ENCODE measurements around the gene AK4. TPM values are rescaled to one million over a fixed set of nuclear protein-coding genes. Genes with fewer than 3 reads are reported as not detected.
"Not testable (repeated sequence)": the region's sequence is repeated elsewhere in the genome, so short reads cannot be mapped to it uniquely, and the experiment has no call there.

The AK4 gene
- total RNA-seq, 3 donors from 2014 or later (not counting 1 experiment from before 2014, with no cell fraction given) = 0.32 to 1.6 (median 0.75) TPM

DNA sequence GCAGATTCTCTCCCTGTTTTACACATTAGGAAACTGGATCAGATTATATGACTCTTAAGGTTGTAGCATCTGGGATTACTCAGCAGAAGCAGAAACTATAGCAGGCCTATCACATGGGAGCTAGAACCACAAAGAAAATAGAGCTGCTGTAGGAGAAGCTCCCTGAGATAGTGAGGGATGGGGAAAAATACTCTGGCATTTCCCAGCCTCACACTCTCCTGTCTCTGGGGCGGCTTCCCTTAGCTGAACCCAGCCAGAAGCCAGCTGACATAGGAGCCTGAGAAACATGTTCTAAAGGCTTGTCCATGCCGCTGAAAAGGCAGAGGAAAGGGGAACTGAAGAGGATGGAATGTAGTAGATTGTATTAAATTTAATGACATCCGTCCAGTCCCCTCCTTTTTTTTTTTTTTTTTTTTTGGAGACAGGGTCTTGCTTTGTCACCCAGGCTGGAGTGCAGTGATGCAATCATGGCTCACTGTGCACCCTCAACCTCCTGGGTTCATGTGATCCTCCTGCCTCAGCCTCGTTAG, 84.5 kb downstream of the AK4 start:
- H3K27me3 Mint-ChIP-seq (ENCODE audit: low read depth in 2 of 2) = peaks cover 4 to 42% of the 10 kb centered on the region in 2 donors
- Histone ChIP-seq H3K9me3 (ENCODE audit: control insufficient read depth, insufficient read depth, low read length) (no peaks in the 10 kb centered on the region), H3K4me3 (ENCODE audit: low read length) (no peak overlapping the region), H3K36me3 (ENCODE audit: control insufficient read depth, insufficient read depth, low read length) (no peaks in the 10 kb centered on the region), H3K27me3 (ENCODE audit: control insufficient read depth, insufficient read depth, low read length) (peaks cover 2% of the 10 kb centered on the region), H3K4me1 (ENCODE audit: control insufficient read depth, insufficient read depth, low read length) (no peaks in the 10 kb centered on the region), H3K27ac (ENCODE audit: low read length) (no peak overlapping the region)
- intact Hi-C loops (cut with micrococcal nuclease) = no loop called here
- H3K9me3 Mint-ChIP-seq = no peaks in the 10 kb centered on the region
- no peak overlapping the region for H3K27ac Mint-ChIP-seq
- no peak overlapping the region for H3K4me3 Mint-ChIP-seq
- ATAC-seq (no peak), DNase-seq (no peak)
- WGBS (ENCODE audit: insufficient coverage) = 56% methylated on average over 3 of the region's 4 CpGs
- H3K4me1 Mint-ChIP-seq = no peaks in the 10 kb centered on the region
- TF ChIP-seq, protein P1, sequence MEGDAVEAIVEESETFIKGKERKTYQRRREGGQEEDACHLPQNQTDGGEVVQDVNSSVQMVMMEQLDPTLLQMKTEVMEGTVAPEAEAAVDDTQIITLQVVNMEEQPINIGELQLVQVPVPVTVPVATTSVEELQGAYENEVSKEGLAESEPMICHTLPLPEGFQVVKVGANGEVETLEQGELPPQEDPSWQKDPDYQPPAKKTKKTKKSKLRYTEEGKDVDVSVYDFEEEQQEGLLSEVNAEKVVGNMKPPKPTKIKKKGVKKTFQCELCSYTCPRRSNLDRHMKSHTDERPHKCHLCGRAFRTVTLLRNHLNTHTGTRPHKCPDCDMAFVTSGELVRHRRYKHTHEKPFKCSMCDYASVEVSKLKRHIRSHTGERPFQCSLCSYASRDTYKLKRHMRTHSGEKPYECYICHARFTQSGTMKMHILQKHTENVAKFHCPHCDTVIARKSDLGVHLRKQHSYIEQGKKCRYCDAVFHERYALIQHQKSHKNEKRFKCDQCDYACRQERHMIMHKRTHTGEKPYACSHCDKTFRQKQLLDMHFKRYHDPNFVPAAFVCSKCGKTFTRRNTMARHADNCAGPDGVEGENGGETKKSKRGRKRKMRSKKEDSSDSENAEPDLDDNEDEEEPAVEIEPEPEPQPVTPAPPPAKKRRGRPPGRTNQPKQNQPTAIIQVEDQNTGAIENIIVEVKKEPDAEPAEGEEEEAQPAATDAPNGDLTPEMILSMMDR (IDR thresholded peaks at IDR 0.05) = no peak
- peaks cover 12% of the 10 kb centered on the region for H3K36me3 Mint-ChIP-seq

DNA sequence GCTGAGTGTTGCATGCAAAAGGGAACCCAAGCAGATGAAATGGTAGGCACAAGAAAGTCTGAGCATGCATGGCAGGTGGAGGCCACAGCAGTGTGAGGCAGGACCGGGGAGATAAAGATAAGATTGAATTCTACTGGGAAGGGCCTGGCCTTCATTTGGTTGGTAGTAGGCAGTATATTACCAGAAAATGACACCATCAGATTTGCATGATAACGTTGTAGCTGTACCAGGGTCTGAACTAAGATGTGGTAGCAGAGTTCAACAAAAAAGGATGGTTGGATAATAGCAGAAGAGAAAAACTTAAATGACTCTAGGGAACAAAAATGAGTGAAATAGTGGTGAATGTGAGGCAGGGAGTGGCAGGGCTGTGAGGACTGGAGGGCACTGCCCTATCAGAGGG, 85.8 kb downstream of the AK4 start:
- H3K27ac ChIP-seq (ENCODE audit: low read length) = no peak overlapping the region
- peaks cover 2% of the 10 kb centered on the region for H3K27me3 ChIP-seq (ENCODE audit: control insufficient read depth, insufficient read depth, low read length)
- no peaks in the 10 kb centered on the region for H3K9me3 ChIP-seq (ENCODE audit: control insufficient read depth, insufficient read depth, low read length)
- H3K27ac Mint-ChIP-seq = no peak overlapping the region
- no peak overlapping the region for H3K4me3 Mint-ChIP-seq
- DNase-seq = no peak
- no peaks in the 10 kb centered on the region for H3K4me1 ChIP-seq (ENCODE audit: control insufficient read depth, insufficient read depth, low read length)
- H3K4me1 Mint-ChIP-seq = no peaks in the 10 kb centered on the region
- ATAC-seq = no peak
- H3K36me3 Mint-ChIP-seq = peaks cover 12% of the 10 kb centered on the region
- WGBS (ENCODE audit: insufficient coverage) = 62% methylated on average over 2 of the region's 2 CpGs
- H3K4me3 ChIP-seq (ENCODE audit: low read length) = no peak overlapping the region
- H3K27me3 Mint-ChIP-seq (ENCODE audit: low read depth in 2 of 2) = peaks cover 4 to 38% of the 10 kb centered on the region in 2 donors
- H3K9me3 Mint-ChIP-seq = no peaks in the 10 kb centered on the region
- TF ChIP-seq, protein P1 (IDR thresholded peaks at IDR 0.05) = no peak
- intact Hi-C loops (cut with micrococcal nuclease) = no loop called here
- H3K36me3 ChIP-seq (ENCODE audit: control insufficient read depth, insufficient read depth, low read length) = no peaks in the 10 kb centered on the region

DNA sequence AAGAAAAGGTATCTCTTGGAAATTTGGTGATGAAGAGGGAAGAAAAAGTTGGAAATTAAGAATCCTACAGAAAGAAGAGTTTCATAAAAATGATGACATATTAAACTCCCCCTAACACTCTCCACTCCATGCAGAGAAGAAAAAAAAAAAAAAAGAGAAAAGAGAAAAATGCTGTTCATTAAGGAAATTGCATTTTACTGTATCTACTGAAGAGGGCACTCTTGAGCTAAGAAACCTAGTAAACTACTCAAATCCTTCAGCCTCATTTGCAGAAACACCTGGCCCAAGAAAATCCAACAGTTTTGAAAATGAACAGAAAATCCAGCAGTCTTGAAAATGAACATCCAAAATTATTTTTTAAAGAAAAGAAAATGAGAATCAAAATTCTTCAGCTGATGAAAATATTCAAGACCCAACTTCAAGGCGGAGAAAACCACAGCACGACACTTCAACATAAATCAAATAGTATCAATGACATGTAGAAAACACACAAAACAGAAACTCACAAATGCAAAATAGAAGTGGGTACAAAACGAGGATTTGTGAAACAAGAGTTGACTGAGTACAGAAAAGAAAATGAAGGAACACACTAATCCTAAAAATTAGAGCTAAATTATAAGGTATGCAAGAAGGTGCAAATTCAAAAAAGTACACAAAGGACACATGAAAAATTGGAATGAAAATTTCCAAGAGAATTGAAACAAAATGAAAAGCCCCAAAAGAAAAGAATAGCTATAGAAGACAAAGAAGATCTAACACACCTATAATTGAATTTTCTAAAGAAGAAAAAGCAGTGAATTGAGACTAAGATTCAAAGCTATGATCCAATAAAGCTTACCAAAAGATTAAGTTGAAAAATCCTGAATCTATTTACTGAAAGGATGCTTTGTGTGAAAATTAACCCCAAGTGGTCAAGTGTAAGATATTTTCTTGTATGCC, 88.1 kb downstream of the AK4 start:
- 33% methylated on average over 1 of the region's 3 CpGs for WGBS (ENCODE audit: insufficient coverage)
- DNase-seq = peak in 1 of 2 donors; percentile 55
- Histone ChIP-seq H3K4me1 (ENCODE audit: control insufficient read depth, insufficient read depth, low read length) (no peaks in the 10 kb centered on the region), H3K27ac (ENCODE audit: low read length) (no peak overlapping the region), H3K27me3 (ENCODE audit: control insufficient read depth, insufficient read depth, low read length) (peaks cover 2% of the 10 kb centered on the region), H3K9me3 (ENCODE audit: control insufficient read depth, insufficient read depth, low read length) (no peaks in the 10 kb centered on the region), H3K4me3 (ENCODE audit: low read length) (no peak overlapping the region), H3K36me3 (ENCODE audit: control insufficient read depth, insufficient read depth, low read length) (no peaks in the 10 kb centered on the region)
- Mint-ChIP-seq H3K36me3 (peaks cover 12% of the 10 kb centered on the region), H3K27me3 (ENCODE audit: low read depth in 2 of 2) (peaks cover 10 to 36% of the 10 kb centered on the region in 2 donors), H3K27ac (no peak overlapping the region), H3K9me3 (no peaks in the 10 kb centered on the region), H3K4me3 (no peak overlapping the region), H3K4me1 (no peaks in the 10 kb centered on the region)
- ATAC-seq = no peak
- TF ChIP-seq, protein P1 (IDR thresholded peaks at IDR 0.05) = peak; percentile 13
- intact Hi-C loops (cut with micrococcal nuclease) = loop anchor here (2.0 kb wide), 1 partner anchor 451 kb away; no protein-coding TSS in a partner anchor

DNA sequence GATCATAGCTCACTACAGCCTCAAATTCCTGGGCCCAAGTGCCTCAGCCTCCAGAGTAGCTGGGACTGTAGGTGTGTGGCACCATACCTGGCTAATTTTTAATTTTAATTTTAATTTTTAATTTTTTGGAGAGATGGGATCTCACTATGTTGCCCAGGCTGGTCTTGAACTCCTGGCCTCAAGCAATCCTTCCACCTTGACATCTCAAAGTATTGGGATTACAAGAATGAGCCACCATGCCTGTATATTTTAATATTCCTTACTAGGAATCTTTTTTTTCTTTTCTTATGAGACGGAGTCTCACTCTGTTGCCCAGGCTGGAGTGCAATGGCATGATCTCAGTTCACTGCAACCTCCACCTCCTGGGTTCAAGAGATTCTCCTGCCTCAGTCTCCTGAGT, 89.1 kb downstream of the AK4 start:
- not testable (repeated sequence) for H3K4me3 Mint-ChIP-seq; H3K36me3 ChIP-seq (ENCODE audit: control insufficient read depth, insufficient read depth, low read length); ATAC-seq; H3K4me3 ChIP-seq (ENCODE audit: low read length); H3K27me3 ChIP-seq (ENCODE audit: control insufficient read depth, insufficient read depth, low read length); H3K9me3 Mint-ChIP-seq; H3K9me3 ChIP-seq (ENCODE audit: control insufficient read depth, insufficient read depth, low read length); H3K4me1 ChIP-seq (ENCODE audit: control insufficient read depth, insufficient read depth, low read length); H3K4me1 Mint-ChIP-seq; DNase-seq; H3K27ac Mint-ChIP-seq; H3K27ac ChIP-seq (ENCODE audit: low read length)
- intact Hi-C loops (cut with micrococcal nuclease) = loop anchor here (2.0 kb wide), 1 partner anchor 450 kb away; no protein-coding TSS in a partner anchor
- WGBS (ENCODE audit: insufficient coverage) = 94% methylated on average over 1 of the region's 1 CpG
- H3K27me3 Mint-ChIP-seq (ENCODE audit: low read depth in 2 of 2) = peaks cover 11 to 38% of the 10 kb centered on the region in 2 donors
- peaks cover 12% of the 10 kb centered on the region for H3K36me3 Mint-ChIP-seq

Data from natural killer cell (primary cell).